Measurements from ENCODE around the gene PSME1.

The PSME1 gene

GRCh38 chr14:24119691-24120090, 16.3 kb upstream of the PSME1 start:
- H3K9me2 ChIP-seq (replicated peaks; ENCODE audit: insufficient read depth, low read length): no peaks in the 10 kb centered on the region
- no peak overlapping the region for H3K9ac ChIP-seq (ENCODE audit: low read length)
- H3K9me3 ChIP-seq (ENCODE audit: insufficient read depth, low read length): no peaks in the 10 kb centered on the region
- H3K27me3 ChIP-seq (ENCODE audit: low read length): no peaks in the 10 kb centered on the region
- H3K27ac ChIP-seq (ENCODE audit: low read depth, low read length): no peak overlapping the region
- peaks cover 16% of the 10 kb centered on the region for H3K79me2 ChIP-seq (ENCODE audit: insufficient read depth, low read length)
- H3K36me3 ChIP-seq (ENCODE audit: low read length): no peaks in the 10 kb centered on the region
- no peak overlapping the region for H3K4me2 ChIP-seq (ENCODE audit: low read depth, low read length, poor library complexity, severe bottlenecking)
- H4K20me1 ChIP-seq (ENCODE audit: low read depth, low read length): no peaks in the 10 kb centered on the region
- no peak overlapping the region for H2AFZ ChIP-seq (ENCODE audit: low read depth, low read length, severe bottlenecking)
- no peak overlapping the region for H3K4me3 ChIP-seq (ENCODE audit: insufficient read depth, low read length, poor library complexity, severe bottlenecking)
- H3F3A ChIP-seq (ENCODE audit: insufficient read depth): no peaks in the 10 kb centered on the region
- TF ChIP-seq EZH2phosphoT487 (conservative IDR thresholded peaks at IDR 0.05; ENCODE audit: low read length) (no peak), CTCF (IDR thresholded peaks at IDR 0.05; ENCODE audit: insufficient read depth, low read length, poor library complexity, severe bottlenecking) (no peak)

GRCh38 chr14:24121210-24121609, 14.8 kb upstream of the PSME1 start:
- no peak overlapping the region for H3K27ac ChIP-seq (ENCODE audit: low read depth, low read length)
- no peaks in the 10 kb centered on the region for H3K9me2 ChIP-seq (replicated peaks; ENCODE audit: insufficient read depth, low read length)
- H3K79me2 ChIP-seq (ENCODE audit: insufficient read depth, low read length): peaks cover 6% of the 10 kb centered on the region
- no peak overlapping the region for H2AFZ ChIP-seq (ENCODE audit: low read depth, low read length, severe bottlenecking)
- H3K9ac ChIP-seq (ENCODE audit: low read length): no peak overlapping the region
- H3K4me2 ChIP-seq (ENCODE audit: low read depth, low read length, poor library complexity, severe bottlenecking): no peak overlapping the region
- no peaks in the 10 kb centered on the region for H3K36me3 ChIP-seq (ENCODE audit: low read length)
- H4K20me1 ChIP-seq (ENCODE audit: low read depth, low read length): no peaks in the 10 kb centered on the region
- no peak for TF ChIP-seq EZH2phosphoT487 (conservative IDR thresholded peaks at IDR 0.05; ENCODE audit: low read length)
- TF ChIP-seq CTCF (IDR thresholded peaks at IDR 0.05; ENCODE audit: insufficient read depth, low read length, poor library complexity, severe bottlenecking): no peak
- no peaks in the 10 kb centered on the region for H3K9me3 ChIP-seq (ENCODE audit: insufficient read depth, low read length)
- H3K27me3 ChIP-seq (ENCODE audit: low read length): no peaks in the 10 kb centered on the region
- no peak overlapping the region for H3K4me3 ChIP-seq (ENCODE audit: insufficient read depth, low read length, poor library complexity, severe bottlenecking)
- no peaks in the 10 kb centered on the region for H3F3A ChIP-seq (ENCODE audit: insufficient read depth)

- Histone ChIP-seq H3K27ac (ENCODE audit: low read depth, low read length) (no peak overlapping the region), H3K36me3 (ENCODE audit: low read length) (no peaks in the 10 kb centered on the region), H2AFZ (ENCODE audit: low read depth, low read length, severe bottlenecking) (no peak overlapping the region), H3K9me3 (ENCODE audit: insufficient read depth, low read length) (no peaks in the 10 kb centered on the region), H3K79me2 (ENCODE audit: insufficient read depth, low read length) (no peaks in the 10 kb centered on the region), H3K9ac (ENCODE audit: low read length) (no peak overlapping the region), H3K4me3 (ENCODE audit: insufficient read depth, low read length, poor library complexity, severe bottlenecking) (no peak overlapping the region), H3K27me3 (ENCODE audit: low read length) (no peaks in the 10 kb centered on the region), H3K4me2 (ENCODE audit: low read depth, low read length, poor library complexity, severe bottlenecking) (no peak overlapping the region), H4K20me1 (ENCODE audit: low read depth, low read length) (no peaks in the 10 kb centered on the region), H3K9me2 (replicated peaks; ENCODE audit: insufficient read depth, low read length) (no peaks in the 10 kb centered on the region), H3F3A (ENCODE audit: insufficient read depth) (no peaks in the 10 kb centered on the region)
- TF ChIP-seq CTCF (IDR thresholded peaks at IDR 0.05; ENCODE audit: insufficient read depth, low read length, poor library complexity, severe bottlenecking) (no peak), EZH2phosphoT487 (conservative IDR thresholded peaks at IDR 0.05; ENCODE audit: low read length) (no peak)
These were observed 13.6 kb upstream of the PSME1 start for GRCh38 chr14:24122416-24122815.

Data from SU-DHL-6 (cell line).